GM19099 (cell line): Measurements from ENCODE around the gene WTAP.
A peak's percentile ranks its signal among the peaks of the same experiment; 100 is the strongest.

ENCODE experiments used
- POLR2A ChIP-seq: IDR thresholded peaks from 3 replicates; pipeline ENCODE4 v1.6.1; 2011; ENCODE audit warnings: low read depth; ENCODE audit not compliant: insufficient read length; ENCODE audit errors: extremely low read depth

WTAP gene

DNA sequence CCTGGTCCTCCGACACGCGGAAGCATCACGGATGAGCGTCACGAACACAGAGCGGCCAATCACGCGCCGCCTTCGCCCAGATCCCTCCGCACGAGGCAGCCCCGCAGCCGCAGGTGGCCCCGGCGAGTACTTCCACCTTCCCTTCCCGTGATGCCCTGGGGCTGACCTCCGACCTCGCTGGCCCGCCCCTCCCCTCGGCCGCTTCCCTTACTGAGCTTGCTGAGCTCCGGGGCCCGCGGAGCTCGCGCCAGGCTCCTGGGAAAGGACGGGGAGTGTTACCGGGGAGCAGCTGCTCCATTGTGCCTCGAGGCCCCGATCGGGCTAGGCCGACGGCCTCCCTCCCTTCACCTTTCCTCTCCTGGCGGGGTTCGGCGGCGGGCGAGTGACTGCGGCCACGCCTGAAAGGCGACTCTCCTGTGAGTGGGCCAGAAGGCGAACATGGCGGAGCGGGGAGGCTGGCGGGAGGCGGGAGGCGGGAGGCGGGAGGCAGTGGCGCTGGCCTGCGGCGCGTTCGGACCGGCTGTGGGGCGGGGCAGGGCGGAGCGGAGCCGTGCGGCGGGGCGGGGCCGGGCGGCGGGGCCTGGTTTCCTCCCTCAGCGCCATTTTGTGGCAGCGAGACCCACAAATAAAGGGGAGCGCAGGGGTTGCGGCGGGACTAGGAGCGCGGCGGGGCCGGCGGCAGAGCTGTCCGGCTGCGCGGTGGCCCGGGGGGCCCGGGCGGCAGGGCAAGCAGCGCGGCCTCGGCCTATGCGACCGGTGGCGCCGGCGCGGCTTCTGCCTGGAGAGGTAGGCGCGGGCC lies at the start of gene WTAP:
Gene WTAP, plus strand, starts transcription at position 589 of the 799 bp plus-strand sequence. CDS start 8,760 bp downstream, outside the sequence.
- TF ChIP-seq POLR2A: peak; percentile 94

DNA sequence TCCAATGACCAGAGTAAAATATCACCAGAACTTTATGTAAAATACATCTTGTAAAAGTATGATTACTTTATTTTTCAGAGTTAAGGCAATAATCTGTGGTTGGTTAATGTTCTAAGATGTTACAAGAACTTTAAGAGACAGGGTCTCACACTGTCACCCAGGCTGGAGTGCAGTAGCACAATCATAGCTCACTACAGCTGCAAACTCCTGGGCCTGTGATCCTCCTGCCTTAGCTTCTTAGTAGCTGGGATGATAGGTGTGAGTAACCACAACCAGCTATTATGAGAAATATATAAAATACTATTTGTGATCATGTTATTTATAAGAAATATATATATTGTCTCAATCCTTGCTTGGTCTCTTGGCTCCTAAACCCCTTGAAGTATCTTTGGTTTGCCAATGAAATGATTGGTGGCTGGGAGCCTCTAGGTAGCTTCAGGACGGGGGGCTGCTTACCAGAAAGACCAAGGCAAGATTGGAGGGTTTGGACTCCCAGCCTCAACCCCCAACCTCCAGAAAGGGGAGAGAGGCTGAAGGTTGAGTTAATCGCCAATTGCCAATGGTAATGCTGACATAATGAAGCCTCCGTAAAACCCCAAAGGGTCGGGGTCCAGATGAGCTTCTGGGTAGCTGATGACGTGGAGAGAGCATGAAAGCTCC lies 49.7 kb upstream of the WTAP start:
- no peak for TF ChIP-seq POLR2A

DNA sequence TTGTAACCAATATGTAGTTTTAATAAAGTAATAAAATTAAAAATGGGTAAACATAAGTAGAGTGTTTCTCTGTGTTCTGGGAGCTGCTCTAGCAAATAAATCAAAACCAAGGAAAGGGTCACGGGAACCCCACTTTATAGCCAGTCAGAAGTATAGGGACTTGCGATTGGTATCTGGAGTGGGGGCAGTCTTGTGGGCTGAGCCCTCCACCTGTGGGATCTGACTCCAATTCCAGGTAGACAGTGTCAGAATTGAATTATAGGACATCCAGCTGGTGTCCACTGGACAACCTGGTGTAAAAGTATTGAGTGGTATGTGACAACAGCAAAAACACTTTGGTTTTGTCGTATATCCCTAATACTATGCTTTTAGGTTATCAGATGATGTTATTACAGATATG lies 48.7 kb upstream of the WTAP start:
- no peak for TF ChIP-seq POLR2A

DNA sequence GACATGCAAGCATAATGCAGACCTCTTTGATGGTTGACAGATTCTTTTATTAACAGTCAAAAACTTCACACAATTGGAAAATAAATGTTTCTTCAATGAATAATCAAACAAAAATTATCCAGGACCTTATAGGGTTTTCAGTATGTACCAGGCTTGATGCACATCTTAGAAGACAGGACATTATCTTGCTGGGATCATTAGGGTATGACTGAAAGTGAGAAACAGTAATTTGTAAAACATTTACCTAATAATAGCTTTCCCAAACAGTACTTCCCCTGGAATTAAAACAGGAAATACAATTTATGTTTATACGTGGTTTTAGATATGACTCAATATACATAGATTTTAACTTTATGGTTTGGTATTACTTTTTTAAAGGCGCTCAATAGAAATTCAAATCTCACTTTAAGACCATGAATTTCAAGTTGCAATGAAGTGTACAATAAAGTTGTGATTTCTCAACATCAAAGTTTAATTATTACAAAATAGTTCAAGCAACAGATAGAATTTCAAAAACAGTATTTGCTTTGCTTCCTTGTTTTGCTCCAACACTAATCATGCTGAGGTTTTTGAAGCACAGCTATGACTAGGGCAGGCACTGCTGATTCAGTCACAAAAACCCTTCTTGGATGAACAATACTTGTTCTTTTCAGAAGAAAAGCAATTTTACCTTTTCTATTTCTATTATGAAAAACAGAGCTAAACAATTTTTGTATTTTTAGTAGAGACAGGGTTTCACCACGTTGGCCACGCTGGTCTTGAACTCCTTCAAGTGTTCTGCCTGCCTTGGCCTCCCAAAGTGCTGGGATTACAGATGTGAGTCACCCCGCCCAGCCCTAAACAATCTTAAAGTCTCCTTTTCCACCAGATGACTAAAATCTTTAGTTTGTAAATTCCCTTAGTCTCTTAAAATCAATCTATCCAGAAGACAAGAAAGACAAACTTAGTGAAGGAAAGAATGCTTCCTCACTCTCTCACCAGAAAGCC lies 47.9 kb upstream of the WTAP start:
- no peak for TF ChIP-seq POLR2A

DNA sequence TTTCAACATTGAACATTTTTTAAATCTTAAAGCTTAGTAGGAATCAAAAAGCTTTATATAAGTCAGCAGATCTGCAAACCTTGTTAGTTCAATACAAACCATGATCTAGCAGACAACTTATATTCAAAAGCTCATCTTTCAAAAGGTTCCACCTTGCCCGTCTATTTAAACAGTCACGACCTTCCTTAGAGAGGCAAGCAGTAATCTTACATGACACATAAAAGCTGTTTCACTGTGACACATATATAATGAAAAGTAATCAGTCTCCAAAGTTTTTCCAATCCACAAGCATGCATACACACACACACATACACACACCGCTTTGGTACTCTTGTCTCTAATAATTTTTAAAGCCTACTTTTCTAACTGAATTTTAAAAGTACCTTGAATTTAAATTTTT lies 47.2 kb upstream of the WTAP start:
- TF ChIP-seq POLR2A: no peak

DNA sequence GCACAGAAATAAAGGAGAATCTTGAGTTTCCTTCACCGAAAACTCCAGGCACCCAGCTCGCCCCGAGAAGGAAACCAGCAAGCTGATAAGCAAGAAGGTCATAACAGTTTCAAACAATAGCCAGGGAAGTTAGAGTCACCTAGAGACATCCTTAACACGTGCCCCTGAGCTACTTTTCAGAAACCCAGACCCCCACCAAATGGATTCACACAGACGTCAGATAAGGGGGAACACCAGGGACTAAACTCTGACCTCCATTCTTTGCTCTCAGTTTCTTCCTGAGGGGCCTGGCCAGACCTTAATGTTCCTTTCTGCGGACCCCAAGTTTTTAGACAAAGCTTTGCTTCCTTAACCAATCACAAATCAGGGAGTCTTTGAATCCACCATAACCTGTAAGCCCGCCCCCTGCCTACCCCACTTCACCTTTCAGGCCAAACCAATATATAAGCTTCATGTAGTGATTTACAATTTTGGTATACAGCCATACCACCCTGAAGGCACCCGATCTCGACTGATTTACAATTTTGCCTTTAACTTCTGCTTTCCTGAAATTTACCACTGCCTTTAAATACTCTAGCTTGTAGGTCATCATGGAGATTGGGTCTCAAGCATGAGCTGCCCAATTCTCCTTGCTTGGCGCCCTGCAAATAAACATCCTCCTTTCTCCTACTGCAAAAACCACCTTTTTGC lies 46.0 kb upstream of the WTAP start:
- TF ChIP-seq POLR2A: no peak

DNA sequence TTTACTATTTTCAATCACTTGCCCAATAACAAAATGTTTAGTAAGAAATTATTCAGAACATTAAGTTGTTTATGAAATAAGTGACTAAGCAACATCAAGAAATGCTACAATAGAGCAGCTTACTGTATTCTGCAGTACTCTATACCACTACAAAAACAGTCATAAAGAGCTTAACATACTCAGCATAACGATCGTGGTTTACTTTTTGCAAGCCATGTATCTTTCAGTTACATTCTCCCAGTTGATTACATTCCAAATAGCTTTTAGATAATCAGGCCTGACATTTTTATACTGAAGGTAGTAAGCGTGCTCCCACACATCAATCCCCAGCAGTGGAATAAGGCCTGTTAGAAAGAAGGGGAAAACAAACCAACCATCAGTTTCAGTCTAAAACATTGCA lies 45.0 kb upstream of the WTAP start:
- no peak for TF ChIP-seq POLR2A

DNA sequence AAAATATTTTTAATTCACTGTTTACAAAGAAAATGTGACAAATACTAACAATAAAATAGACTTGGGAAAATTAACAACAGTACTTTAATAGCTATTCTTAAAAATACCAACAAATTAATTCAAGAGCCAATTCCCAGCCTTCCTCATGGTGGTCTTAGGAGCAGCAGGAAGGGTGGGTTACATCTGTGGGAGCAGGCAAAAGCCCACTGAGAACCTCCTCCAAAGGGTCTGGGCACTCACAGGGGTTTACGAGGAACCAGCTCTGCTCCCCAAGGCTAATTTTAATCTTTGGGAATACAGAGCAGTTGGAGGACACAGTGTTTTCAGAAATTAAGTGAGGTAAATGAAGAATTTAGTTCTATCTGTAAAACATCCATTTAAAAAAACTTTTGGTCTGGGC lies 44.5 kb upstream of the WTAP start:
- TF ChIP-seq POLR2A: no peak

DNA sequence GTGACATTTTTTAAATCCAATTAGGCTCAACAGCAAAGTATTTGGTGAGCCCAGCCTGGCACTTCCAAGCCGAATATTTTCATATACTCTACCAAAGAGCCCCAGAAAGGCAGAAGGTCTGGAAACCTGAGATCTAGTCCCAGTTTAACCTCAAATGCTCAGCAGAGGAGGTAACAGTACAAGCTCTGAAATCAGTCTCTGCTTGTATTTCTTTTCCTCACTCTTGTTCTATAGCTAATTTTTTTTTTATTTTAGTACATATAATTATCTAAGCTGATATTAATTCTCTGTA lies 43.3 kb upstream of the WTAP start:
- no peak for TF ChIP-seq POLR2A

DNA sequence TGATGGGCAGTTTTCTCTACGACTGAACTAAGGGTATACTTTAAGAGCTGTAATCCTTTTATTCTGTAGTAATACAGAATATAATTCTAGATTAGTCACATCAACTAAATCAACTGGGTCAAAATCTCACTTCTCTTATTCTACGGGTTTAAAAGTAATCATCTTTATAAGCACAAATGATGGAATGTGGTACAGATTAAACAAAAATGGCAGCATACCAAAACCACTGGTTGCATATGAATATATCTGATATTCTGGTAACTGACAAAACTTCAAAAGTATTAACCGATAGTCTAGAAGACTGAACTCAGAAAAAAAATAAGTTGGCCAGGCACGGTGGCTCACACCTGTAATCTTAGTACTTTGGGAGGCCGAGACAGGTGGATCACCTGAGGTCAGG lies 41.3 kb upstream of the WTAP start:
- no peak for TF ChIP-seq POLR2A

DNA sequence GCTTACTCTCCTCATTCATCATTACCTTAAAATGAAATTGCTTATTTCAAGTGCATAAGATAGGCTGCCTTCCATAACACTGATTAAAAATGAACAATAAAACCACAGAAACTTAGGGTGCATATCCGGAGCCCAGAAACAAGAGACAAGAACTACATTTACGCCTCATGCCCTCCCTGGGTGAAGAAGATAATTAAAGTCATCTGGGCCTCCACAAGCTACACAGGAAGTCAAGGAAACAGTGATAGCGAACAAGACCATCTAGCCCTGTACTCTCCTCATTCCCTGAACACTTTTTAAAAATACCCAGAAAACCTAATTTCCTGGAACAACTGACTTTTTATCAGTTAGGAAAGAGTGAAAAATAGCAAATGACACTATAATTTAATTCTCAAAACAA lies 40.6 kb upstream of the WTAP start:
- TF ChIP-seq POLR2A: no peak

DNA sequence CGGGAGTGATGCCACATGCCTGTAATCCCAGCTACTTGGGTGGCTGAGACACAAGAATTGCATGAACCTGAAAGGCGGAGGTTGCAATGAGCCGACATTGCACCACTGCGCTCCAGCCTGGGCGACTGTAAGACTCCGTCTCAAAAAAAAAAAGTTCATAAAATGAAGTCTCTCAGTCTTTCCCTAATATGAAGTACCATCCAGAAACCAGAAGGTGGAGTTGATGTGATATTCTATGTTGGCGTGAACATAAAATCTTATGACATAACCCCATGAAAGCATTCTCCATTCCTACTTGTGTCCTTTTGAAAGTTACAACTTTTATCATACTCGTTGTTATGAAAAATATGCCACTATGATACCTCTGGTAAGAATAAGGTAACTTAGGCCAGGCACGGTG lies 40.0 kb upstream of the WTAP start:
- no peak for TF ChIP-seq POLR2A

DNA sequence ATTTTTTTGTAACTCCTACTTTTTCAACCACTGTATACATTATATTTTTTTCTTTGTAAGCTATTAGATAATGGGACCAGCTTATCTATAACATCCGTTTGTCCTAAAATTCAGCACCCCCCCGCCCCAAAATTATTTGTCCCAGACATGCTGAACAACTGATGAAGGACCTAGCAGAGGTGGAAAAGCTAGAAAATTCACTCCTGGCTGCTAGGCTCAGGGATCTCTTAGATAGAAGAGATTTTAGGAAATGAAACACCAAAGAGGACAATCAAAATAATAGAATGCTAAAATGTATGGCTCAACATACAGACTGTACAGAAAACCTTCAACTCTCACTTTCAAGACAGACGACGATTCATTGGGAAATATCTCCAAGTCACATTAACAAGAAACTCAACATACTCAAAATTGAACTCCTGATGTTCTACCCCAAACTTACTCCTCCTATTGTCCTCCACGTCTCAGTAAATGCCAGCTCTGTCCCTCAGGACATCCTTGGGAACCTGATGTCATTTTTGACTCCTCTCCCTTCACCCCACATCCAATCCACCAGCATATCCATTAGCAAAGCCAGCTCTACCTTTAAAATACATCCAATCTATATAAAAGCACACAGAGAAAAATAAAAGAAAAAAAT lies 38.9 kb upstream of the WTAP start:
- no peak for TF ChIP-seq POLR2A

DNA sequence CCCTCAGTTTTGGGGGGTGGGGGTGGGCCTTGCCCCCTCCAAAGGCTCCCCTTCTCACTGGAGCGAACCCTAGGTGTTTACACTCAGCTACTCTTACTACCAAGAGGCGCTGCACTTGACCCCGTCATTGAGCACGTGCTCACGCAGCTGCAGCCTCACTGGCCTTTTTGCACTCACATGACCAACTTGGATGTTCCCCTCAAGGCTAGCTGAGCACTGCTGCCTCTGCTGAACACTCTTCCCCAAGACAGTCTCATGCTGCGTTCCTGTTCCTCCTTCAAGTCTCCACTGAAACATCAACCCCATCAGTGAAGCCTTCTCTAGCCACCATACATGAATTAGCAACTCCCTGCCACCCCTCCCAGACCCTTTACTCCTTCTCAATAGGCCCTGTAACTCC lies 38.3 kb upstream of the WTAP start:
- no peak for TF ChIP-seq POLR2A
